K562 (cell line): Measurements from ENCODE around the gene PRKAG2. TPM values are rescaled to one million over a fixed set of nuclear protein-coding genes. Genes with fewer than 3 reads are reported as not detected.

Experiments
- ATAC-seq: fragments of 200-7000 bp; cut with Tn5 transposase; 3 replicates; pipeline ENCODE4 v1.9.1; 2020; ENCODE audit warnings: moderate library complexity
- BruUV-seq: library from RNA; stranded (reverse); fragments of 400-500 nt; replicated peaks from 2 replicates; lab custom pipeline; 2021; lab: Mats Ljungman, UMichigan
- CTCF ChIA-PET: fragments of 300-600 bp; formaldehyde crosslinking; extraction: SDS; loops from one replicate; lab custom pipeline; 2021; ENCODE audit warnings: low intra/inter-chr PET ratio; lab: Yijun Ruan, JAX
- POLR2A ChIA-PET: fragments of 300-600, 350-650 bp; sonication (Branson Sonifier 250); formaldehyde crosslinking; extraction: SDS; loops from one replicate; lab custom pipeline; 2021; ENCODE audit warnings: antibody characterized with exemption, inconsistent platforms; lab: Yijun Ruan, JAX
- DNase-seq, 4 experiments: peaks; one replicate each; pipeline versions ENCODE4 v3.0.0 to v3.0.0-alpha.2; 2011 to 2018; ENCODE audit warnings: low spot score in 3 of 4, mixed read lengths in 3 of 4; ENCODE audit errors: extremely low read depth in 1 of 4
- FAIRE-seq: peaks from 2 replicates; lab custom pipeline; 2011; peaks lifted over from hg19 to GRCh38; lab: Jason Lieb, UNC
- H2AFZ ChIP-seq: 2 replicates; pipeline ENCODE4 v1.6.0; 2011; ENCODE audit warnings: low read depth, low read length, control low read depth, inconsistent platforms
- H3K27ac ChIP-seq: fragments of 200-600 bp; 3 replicates; pipeline ENCODE4 v1.8.0; 2011; ENCODE audit warnings: low read depth, mild to moderate bottlenecking, control low read depth, inconsistent platforms, low read length, moderate library complexity, mixed read lengths; ENCODE audit errors: extremely low read depth
- H3K27me3 ChIP-seq, 2 experiments: fragments of 300-600 bp in 1 of 2; 2 replicates in 1 of 2; 3 replicates in 1 of 2; pipeline versions ENCODE4 v1.6.0 to v1.8.0; 2011; ENCODE audit warnings: inconsistent platforms in 2 of 2, low read length in 2 of 2, mild to moderate bottlenecking in 1 of 2, mixed read lengths in 1 of 2, moderate library complexity in 1 of 2; ENCODE audit not compliant: control insufficient read depth in 2 of 2, insufficient read depth in 2 of 2
- H3K36me3 ChIP-seq: fragments of 300-600 bp; 3 replicates; pipeline ENCODE4 v1.8.0; 2011; ENCODE audit warnings: mild to moderate bottlenecking, low read length, inconsistent platforms; ENCODE audit not compliant: control insufficient read depth, insufficient read depth
- H3K4me1 ChIP-seq, 2 experiments: fragments of 200-600 bp in 1 of 2; replicated peaks in 1 of 2; 2 replicates in 1 of 2; 3 replicates in 1 of 2; pipeline versions ENCODE4 v1.5.1 to v1.8.0; 2011; ENCODE audit warnings: inconsistent platforms in 2 of 2, low read length in 2 of 2, mild to moderate bottlenecking in 1 of 2, mixed read lengths in 1 of 2, moderate library complexity in 1 of 2; ENCODE audit not compliant: control insufficient read depth in 2 of 2, insufficient read depth in 2 of 2
- H3K4me2 ChIP-seq: 2 replicates; pipeline ENCODE4 v1.6.1; 2011; ENCODE audit warnings: low read length, control low read depth, inconsistent platforms, mixed read lengths; ENCODE audit not compliant: insufficient read depth
- H3K4me3 ChIP-seq: fragments of 200-600 bp; sonication (generic), shearing (Covaris generic); 2 replicates; pipeline ENCODE4 v1.5.1; 2016; ENCODE audit warnings: control low read depth, inconsistent platforms
- H3K79me2 ChIP-seq: fragments of 200-600 bp; 3 replicates; pipeline ENCODE4 v1.8.0; 2011; ENCODE audit warnings: low read length, inconsistent platforms; ENCODE audit not compliant: control insufficient read depth, insufficient read depth
- H3K9ac ChIP-seq, 2 experiments: 2 replicates each; pipeline versions ENCODE4 v1.6.0 to v1.6.1; 2011; ENCODE audit warnings: low read depth in 2 of 2, low read length in 2 of 2, control low read depth in 1 of 2, inconsistent platforms in 1 of 2, mild to moderate bottlenecking in 1 of 2, mixed read lengths in 1 of 2; ENCODE audit not compliant: insufficient read depth in 1 of 2
- H3K9me1 ChIP-seq: one replicate; pipeline ENCODE4 v1.6.0; 2011; ENCODE audit warnings: inconsistent platforms, mild to moderate bottlenecking, low read length, moderate library complexity; ENCODE audit not compliant: control insufficient read depth, insufficient read depth
- H3K9me3 ChIP-seq: replicated peaks from 2 replicates; pipeline ENCODE4 v1.5.1; 2011; ENCODE audit warnings: low read depth, low read length, inconsistent platforms; ENCODE audit not compliant: control insufficient read depth, insufficient read depth
- H4K20me1 ChIP-seq: replicated peaks from 2 replicates; pipeline ENCODE4 v1.6.1; 2011; ENCODE audit warnings: low read length, inconsistent platforms, mixed read lengths; ENCODE audit not compliant: control insufficient read depth, insufficient read depth
- BRF1 ChIP-seq: IDR thresholded peaks from 3 replicates; pipeline ENCODE4 v1.6.1; 2011; ENCODE audit warnings: borderline replicate concordance, mild to moderate bottlenecking; ENCODE audit not compliant: insufficient read length; ENCODE audit errors: extremely low read depth
- CBFA2T3 ChIP-seq: fragments of 450-650 bp; IDR thresholded peaks from 2 replicates; pipeline ENCODE4 v1.6.1; 2017
- CBX1 ChIP-seq: sonication (generic); IDR thresholded peaks from 2 replicates; pipeline ENCODE4 v1.6.1; 2016; ENCODE audit warnings: antibody characterized with exemption, low read depth, mild to moderate bottlenecking
- EP300 ChIP-seq: IDR thresholded peaks from 2 replicates; pipeline ENCODE4 v1.6.1; 2012; ENCODE audit warnings: low read length, improper control_type of control experiment
- HMG20A ChIP-seq: fragments of 450-650 bp; formaldehyde crosslinking; conservative IDR thresholded peaks from 2 replicates; pipeline ENCODE4 v1.4.0; 2020; ENCODE audit warnings: mild to moderate bottlenecking, mixed read lengths
- MYC ChIP-seq, 2 experiments: fragments of 250-450 bp in 1 of 2; sonication (Bioruptor Pico) in 1 of 2; IDR thresholded peaks; 2 replicates each; pipeline versions ENCODE4 v1.5.1 to v1.6.1; 2012 to 2021; ENCODE audit warnings: low read depth in 2 of 2, borderline replicate concordance in 1 of 2, improper control_type of control experiment in 1 of 2, low read length in 1 of 2, mild to moderate bottlenecking in 1 of 2, moderate library complexity in 1 of 2
- NFXL1 ChIP-seq: fragments of 450-650 bp; formaldehyde crosslinking; IDR thresholded peaks from 2 replicates; pipeline ENCODE4 v1.4.0; 2021; ENCODE audit warnings: mild to moderate bottlenecking
- SMAD4 ChIP-seq: fragments of 250-450 bp; sonication (Bioruptor Pico); conservative IDR thresholded peaks from 2 replicates; pipeline ENCODE4 v1.8.0; 2021; ENCODE audit warnings: inconsistent platforms, mild to moderate bottlenecking, moderate library complexity
- SMARCB1 ChIP-seq: IDR thresholded peaks from 2 replicates; pipeline ENCODE4 v1.6.1; 2011; ENCODE audit warnings: improper control_type of control experiment, low read depth; ENCODE audit not compliant: insufficient read length
- XRCC3 ChIP-seq: fragments of 450-650 bp; IDR thresholded peaks from 2 replicates; pipeline ENCODE4 v1.6.1; 2017; ENCODE audit warnings: mild to moderate bottlenecking, moderate library complexity
- ZNF644 ChIP-seq: fragments of 200-800 bp; sonication (Bioruptor generic); IDR thresholded peaks from 2 replicates; pipeline ENCODE4 v1.6.1; 2016; ENCODE audit warnings: low read depth, missing genetic modification characterization, missing compliant biosample characterization
- WGBS: fragments of 100-300 bp; shearing (Covaris generic); methylation state at CpG from one replicate; pipeline ENCODE4 v1.1.6; 2016; ENCODE audit warnings: low coverage, mixed read lengths; ENCODE audit not compliant: insufficient coverage; ENCODE audit errors: missing lambda C conversion rate; 5-methylcytosine and 5-hydroxymethylcytosine counted together
- in situ Hi-C: fragments of 300-500 bp; cut with MboI; formaldehyde crosslinking; loops from 4 replicates; pipeline ENCODE4 v1.15.0; 2018; ENCODE audit warnings: inconsistent platforms, mixed read lengths
- intact Hi-C: fragments of 100-400 bp; cut with micrococcal nuclease; formaldehyde crosslinking; loops from 2 replicates; pipeline ENCODE4 v1.14.2; 2022
- polyA plus RNA-seq, 8 experiments: library from polyadenylated mRNA; depleted of rRNA in 4 of 8; stranded (reverse) in 5 of 8; unstranded in 3 of 8; fragments of >200 nt; fragmentation: Nextera tagmentation in 2 of 8; fragmentation: Illumina TruSeq in 1 of 8; extraction: Ambion mirVana in 2 of 8; extraction: Trizol in 1 of 8; gene quantifications; 2 replicates each; pipeline versions ENCODE4 v1.2.1 to v1.2.3, GENCODE V29; 2011 to 2014; ENCODE audit warnings: inconsistent platforms in 1 of 8, missing spikeins in 1 of 8
- total RNA-seq, 7 experiments: library from RNA; depleted of rRNA in 6 of 7; stranded (reverse); fragments of >200 nt in 6 of 7; fragmentation: Illumina TruSeq in 2 of 7; extraction: Trizol in 2 of 7; gene quantifications; 2 replicates each; pipeline versions ENCODE4 v1.2.1 to v1.2.3, GENCODE V29; 2011 to 2021; ENCODE audit warnings: low replicate concordance in 1 of 7
- TF ChIP-seq, protein P1 (sequence below): fragments of 200-800 bp; sonication (Bioruptor generic); IDR thresholded peaks from 2 replicates; pipeline ENCODE4 v1.6.1; 2017; ENCODE audit warnings: missing genetic modification characterization, missing compliant biosample characterization
- TF ChIP-seq, protein P2 (sequence below): fragments of 450-650 bp; formaldehyde crosslinking; IDR thresholded peaks from 2 replicates; pipeline ENCODE4 v1.4.0; 2020; ENCODE audit warnings: mild to moderate bottlenecking, mixed read lengths

PRKAG2 gene
- total and polyA plus RNA-seq, 9 of the 15 experiments (the other 6 are each of a cell fraction or from before 2014, with no cell fraction given), result 0.99 to 5.6 (median 3.3) TPM

- Histone ChIP-seq H3K79me2 (no peaks in the 10 kb centered on the region), H3K36me3 (no peaks in the 10 kb centered on the region), H3K27ac (no peak overlapping the region), H3K9ac (no peak overlapping the region), H3K27me3 (peaks cover 50 to 80% of the 10 kb centered on the region in 2 experiments), H3K4me3 (no peak overlapping the region), H3K4me1 (peaks cover 0 to 18% of the 10 kb centered on the region in 2 experiments; a peak in 3 of 5 replicates), H3K9me3 (no peaks in the 10 kb centered on the region), H2AFZ (no peak overlapping the region), H4K20me1 (peaks cover 10% of the 10 kb centered on the region; the same call in 1 of the 2 replicates), H3K9me1 (peaks cover 7% of the 10 kb centered on the region), H3K4me2 (no peak overlapping the region)
- intact Hi-C loops, result no loop called here
- in situ Hi-C loops, result no loop called here
- no peak for ATAC-seq
- TF ChIP-seq CBX1 (no peak), EP300 (no peak), NFXL1 (CRISPR knock-in tag) (no peak), SMARCB1 (no peak), ZNF644 (no peak), HMG20A (CRISPR knock-in tag) (no peak), MYC (IDR thresholded peaks at IDR 0.05; ENCODE audit: low read depth, low read length) (no peak), MYC (CRISPR knock-in tag; IDR thresholded peaks at IDR 0.05; ENCODE audit: borderline replicate concordance, low read depth) (no peak), BRF1 (no peak), XRCC3 (no peak), SMAD4 (no peak), CBFA2T3 (no peak)
- TF ChIP-seq, protein P1, sequence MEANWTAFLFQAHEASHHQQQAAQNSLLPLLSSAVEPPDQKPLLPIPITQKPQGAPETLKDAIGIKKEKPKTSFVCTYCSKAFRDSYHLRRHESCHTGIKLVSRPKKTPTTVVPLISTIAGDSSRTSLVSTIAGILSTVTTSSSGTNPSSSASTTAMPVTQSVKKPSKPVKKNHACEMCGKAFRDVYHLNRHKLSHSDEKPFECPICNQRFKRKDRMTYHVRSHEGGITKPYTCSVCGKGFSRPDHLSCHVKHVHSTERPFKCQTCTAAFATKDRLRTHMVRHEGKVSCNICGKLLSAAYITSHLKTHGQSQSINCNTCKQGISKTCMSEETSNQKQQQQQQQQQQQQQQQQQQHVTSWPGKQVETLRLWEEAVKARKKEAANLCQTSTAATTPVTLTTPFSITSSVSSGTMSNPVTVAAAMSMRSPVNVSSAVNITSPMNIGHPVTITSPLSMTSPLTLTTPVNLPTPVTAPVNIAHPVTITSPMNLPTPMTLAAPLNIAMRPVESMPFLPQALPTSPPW (CRISPR knock-in tag), result no peak
- TF ChIP-seq, protein P2, sequence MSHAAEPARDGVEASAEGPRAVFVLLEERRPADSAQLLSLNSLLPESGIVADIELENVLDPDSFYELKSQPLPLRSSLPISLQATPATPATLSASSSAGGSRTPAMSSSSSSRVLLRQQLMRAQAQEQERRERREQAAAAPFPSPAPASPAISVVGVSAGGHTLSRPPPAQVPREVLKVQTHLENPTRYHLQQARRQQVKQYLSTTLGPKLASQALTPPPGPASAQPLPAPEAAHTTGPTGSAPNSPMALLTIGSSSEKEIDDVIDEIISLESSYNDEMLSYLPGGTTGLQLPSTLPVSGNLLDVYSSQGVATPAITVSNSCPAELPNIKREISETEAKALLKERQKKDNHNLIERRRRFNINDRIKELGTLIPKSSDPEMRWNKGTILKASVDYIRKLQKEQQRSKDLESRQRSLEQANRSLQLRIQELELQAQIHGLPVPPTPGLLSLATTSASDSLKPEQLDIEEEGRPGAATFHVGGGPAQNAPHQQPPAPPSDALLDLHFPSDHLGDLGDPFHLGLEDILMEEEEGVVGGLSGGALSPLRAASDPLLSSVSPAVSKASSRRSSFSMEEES (CRISPR knock-in tag), result no peak
- ChIA-PET CTCF (no interaction called here), POLR2A (no interaction called here)
- no peak for DNase-seq
- FAIRE-seq, result no peak
- BruUV-seq, result no TSS peak
- 13% methylated on average over 13 of the region's 13 CpGs for WGBS
Measured at GRCh38 chr7:151871189-151871735, 5.7 kb downstream of the PRKAG2 start.
